ENCODE results near the gene ADNP2.

Gene ADNP2

DNA sequence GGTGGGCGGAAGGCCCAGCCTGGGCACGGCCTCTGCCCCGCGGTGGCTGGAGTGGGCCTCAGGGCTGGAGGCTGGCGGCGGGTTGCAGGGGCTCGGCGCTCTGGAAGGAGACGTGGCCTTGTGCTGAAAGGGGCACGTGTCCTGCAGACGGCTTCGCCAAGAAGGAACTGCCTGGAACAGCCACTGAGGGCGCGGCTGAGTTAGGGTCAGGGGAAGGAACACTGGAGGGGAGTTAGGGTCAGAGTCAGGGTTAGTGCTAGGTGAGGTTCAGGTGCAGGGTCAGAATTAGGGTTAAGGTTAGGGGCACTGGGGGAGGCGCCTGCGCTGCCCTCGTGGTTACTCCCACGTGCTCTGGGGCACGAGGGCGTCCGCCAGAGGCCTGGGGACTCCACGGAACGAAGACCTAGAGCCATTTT, 933 bp upstream of the ADNP2 start:
- no peak for DNase-seq

DNA sequence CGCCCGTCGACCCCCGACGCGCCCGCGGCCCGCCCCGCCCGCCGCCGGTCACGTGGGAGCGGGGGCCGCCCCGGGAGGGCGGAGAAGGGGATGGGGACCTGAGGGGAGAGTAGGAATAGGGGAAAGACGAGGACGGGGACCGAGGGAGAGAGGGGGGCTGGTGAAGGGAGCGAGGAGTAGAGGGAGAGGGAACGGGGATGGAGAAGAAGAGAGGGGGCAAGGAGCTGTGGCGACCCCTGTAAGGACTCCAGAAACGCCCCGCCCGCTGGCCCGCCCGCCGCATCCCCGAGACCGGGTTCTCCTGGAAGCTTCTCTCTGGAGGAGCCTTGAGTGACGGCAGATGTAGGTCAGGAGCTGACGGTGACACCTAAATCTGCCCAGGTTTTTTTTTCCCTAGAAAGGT, 615 bp downstream of the ADNP2 start:
- DNase-seq: peak; percentile 37 to 46

DNA sequence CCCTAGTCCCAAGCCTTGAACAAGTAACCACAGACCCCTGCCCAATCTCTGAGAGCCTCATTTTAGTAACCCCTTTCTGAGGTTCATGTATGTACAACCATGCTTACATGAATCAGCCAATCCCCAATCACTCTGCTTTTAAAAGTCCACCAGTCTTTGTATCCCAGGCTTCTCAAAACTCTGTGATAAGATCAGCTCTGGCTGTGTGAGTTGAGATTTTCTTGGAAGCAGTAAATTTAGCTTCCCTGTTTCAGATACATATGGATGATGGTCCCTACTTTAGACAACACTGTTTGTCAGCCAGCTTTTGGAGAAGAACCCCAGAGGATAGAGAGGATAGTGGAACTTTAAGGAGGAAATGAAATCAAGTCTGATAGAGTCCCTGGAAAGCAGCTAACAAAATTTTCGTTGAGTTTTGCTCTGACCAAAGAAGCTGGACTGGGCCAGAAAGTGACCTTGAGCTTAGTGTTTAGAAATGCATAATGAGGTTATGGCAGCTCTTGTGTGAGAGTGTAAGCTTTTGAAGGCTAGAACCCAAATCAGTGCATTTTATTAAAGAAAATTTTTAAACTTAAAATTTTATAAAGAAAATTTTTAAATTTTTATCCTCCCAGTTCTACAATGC, 3.7 kb downstream of the ADNP2 start:
- no peak for DNase-seq

DNA sequence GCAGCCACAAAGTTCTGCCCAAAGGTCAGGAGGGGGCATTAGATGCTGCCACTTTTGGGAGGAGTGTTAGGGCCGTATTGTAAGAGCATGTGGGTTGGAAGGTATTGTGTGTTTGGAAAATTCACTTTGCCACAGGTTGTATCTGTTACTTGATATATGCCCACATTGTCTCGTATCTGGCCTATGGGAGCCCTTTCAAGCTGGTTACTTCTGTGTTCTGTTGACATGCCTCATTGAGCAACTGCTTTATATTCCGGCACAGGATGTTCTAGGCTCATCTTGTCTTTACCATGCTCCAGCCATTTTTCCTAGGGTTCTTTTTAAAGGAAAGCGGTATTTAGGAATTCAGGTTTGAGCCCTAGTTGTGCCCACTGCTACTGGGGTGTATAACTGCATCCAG, 6.0 kb downstream of the ADNP2 start:
- no peak for DNase-seq

DNA sequence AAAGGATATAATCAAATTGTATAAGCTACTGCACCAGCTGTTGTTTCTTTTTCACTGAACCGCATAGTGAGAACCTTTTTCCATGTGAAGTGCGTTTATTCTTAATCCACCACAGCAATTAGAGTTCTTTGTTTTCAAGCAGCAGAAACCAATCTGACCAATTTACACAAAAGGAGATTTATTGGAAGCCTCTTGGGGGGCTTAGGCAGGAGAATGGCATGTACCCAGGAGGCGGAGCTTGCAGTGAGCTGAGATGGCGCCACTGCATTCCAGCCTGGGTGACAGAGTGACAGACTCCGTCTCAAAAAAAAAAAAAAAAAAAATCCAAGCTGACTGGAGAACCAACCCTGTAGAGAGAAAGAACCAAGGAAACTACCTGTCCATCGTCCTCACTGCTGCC, 10.0 kb downstream of the ADNP2 start:
- DNase-seq: no peak

DNA sequence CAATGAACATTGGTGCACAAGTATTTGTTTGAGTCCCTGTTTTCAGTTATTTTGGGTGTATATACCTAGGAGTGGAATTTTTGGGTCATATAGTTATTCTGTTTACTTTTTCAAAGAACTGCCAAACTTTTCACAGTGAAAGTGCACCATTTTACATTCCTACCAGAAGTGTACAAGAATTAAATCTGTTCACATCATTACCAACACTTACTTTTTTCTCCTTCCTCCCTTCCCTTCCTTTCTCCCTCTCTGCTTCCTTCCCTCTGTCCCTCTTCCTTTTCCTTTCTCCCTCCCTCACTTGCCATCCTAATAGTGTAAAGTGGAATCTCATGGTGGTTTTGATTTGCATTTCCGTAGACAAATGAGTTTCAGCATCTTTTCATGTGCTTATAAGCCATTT, 11.9 kb downstream of the ADNP2 start:
- no peak for DNase-seq

DNA sequence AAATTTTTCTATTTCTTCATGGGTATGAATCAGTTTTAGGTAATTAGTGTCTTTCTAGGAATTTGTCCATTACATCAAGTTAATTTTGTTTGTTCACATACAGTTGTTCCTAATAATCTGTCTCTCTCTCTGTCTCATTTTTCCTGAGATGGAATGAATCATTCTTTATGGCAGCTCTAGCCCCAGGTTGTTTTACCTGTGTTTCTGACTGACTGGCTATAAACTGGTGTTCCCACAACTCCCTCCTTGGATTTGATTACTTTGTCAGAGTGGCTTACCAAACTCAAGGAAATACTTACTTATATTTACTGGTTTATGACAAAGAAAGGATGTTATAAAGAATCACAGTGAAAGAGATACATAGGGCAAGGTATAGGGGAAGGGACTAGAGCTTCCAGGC, 15.1 kb downstream of the ADNP2 start:
- no peak for DNase-seq

DNA sequence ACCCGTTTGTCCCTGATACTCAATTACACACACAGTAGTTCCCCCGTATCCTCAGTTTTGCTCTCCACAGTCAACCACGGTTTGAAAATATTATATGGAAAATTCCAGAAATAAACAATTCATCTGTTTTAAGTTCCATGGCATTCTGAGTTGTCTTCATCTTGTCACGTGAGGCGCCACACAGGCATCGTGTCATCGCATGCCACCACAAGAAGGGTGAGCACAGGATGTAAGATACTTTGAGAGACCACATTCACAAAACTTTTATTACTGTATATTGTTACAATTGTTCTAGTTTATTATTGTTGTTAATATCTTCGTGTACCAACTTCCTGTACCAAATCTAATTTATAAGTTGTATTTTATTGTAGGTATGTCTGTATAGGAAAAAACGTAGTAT, 17.7 kb downstream of the ADNP2 start:
- no peak for DNase-seq

DNA sequence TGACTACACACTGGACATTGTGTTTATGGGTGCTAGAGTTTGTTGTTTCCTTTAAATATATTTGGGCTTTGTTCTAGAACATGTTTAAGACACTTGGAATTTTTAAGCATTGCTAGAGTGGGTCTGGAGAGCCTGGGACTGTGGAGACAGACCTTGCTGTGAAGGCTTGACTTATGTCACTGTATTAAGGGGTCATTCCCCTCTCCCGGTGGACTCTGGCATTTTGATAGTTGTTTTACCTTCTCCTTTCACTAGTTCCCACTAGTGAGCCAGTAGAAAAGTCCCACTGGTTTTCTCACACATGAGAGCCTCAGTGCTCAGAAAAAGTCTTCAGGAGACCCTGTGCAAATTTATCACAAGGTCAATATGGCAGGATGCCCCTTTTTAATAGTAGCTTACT, 18.6 kb downstream of the ADNP2 start:
- DNase-seq: no peak

DNA sequence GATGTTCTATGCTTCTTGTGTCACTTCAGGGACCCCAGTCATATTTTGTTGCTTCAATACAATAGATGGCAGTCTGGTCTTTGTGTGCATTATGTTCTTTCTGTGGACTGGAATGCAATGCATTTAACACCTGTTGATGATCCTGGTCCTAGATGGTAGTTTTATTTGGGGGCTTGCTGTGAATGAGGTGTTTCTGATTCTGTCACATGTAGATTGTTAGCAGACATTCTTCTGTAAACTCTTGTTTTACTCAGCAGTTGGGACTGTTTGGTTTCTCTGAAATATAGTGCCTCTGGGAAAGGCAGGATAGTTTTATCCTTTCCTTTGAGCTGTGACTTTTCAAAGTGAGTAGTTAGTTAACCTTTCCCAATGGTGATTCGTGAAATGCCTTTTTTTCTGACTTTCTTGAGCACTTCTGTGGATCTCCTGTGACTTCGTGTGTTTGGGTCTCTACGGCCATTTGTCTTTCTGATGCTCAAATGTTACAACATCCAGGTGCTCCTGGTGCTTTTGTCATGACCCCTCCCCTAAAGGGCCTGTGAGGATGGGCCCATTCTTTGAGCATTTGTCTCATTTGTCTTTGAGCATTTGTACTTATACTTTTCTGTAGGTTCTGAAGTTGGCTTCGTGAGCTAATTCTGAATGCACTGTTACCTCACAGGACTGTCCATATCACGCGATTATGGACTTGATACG, 20.8 kb downstream of the ADNP2 start:
- DNase-seq: no peak

DNA sequence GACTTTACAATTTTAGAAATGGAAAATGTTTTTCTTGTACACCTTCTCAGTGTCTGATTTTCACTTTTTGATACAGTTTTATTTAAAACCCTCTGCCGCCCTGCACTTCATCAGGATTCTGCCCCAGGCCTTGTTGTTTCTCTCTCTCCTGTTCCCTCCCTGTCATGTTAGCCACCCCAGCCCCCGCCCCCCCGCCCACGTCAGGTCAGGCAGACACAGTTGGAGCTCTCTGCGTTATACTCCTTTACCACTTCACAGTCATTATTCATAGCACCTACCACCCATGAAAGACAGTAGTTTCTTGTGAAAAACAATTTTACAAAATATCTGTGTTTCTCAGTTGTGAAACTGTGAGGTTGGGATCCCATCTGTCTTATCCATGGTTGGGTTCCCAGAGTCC, 21.5 kb downstream of the ADNP2 start:
- DNase-seq: no peak

DNA sequence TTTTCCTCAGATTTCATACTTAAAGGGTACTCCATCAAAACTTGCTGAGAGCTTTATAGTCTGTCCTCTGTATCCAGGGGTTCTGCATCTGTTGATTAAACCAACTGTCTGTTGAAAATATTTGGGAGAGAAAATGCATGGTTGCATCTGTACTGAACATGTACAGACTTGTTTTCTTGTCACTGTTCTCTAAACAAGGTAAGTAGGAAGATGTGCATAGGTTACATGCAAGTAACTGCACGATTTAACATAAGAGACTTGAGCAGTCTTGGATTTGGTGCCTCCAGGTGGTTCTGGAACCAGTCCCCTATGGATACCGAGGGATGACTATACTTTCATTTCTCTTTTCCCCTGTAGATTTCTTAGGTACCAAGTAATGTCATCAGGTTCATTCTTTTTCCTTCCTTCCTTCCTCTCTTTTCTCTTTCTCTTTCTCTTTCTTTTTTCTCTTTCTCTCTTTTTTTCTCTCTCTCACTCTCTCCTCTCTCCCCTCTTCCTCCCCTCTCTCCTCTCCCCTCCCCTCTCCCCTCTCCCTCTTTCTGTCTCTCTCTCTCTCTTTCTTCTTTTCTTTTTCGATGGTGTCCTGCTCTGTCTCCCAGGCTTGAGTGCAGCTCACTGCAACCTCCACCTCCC, 23.2 kb downstream of the ADNP2 start:
- no peak for DNase-seq

DNA sequence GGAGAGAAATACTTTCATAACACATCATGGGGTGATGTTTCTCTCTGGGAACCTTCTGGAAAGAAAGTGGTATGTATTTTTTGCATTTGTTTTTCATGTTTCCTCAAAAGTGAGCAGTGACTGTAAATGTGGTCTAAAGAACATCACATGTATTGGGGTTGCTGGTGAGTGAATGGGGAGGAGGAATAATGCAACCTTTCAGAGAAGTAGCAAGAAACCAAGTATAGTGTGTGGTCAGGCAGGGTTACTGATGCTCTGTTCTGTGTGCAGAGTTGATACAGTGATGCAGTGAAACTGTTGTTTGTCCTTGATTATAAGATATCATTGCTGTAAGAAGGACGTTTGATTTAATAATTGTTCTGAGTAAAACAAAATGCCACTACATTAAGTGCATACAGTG, 24.1 kb downstream of the ADNP2 start:
- no peak for DNase-seq

DNA sequence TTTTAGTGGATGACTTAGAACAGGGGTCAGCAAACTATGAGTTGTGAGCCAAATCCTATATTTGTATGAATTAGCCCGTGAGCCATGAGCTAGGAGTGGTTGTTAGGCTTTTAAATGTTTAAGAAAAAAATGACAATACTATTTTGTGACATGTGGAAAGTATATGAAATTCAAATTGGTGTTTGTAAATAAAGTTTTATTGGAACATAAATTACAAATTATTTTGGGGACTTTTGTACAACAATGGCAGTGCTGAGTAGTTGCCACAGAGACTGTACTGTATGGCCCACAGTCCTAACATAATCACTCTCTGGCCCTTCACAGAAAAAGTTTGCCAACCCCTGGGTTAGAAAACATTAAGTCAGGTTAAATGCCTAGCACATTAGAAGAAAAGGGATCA, 26.1 kb downstream of the ADNP2 start:
- DNase-seq: no peak

DNA sequence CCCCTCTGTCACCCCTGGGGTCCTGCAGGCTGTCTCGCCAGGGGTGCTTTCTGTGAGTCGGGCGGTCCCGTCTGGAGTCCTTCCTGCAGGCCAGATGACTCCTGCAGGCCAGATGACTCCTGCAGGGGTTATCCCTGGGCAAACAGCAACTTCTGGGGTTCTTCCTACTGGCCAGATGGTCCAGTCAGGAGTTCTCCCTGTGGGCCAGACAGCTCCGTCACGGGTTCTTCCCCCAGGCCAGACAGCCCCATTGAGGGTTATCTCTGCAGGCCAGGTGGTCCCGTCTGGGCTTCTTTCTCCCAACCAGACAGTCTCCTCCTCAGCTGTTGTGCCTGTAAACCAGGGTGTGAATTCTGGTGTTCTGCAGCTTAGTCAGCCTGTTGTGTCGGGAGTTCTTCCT, 27.6 kb downstream of the ADNP2 start:
- DNase-seq: no peak

DNA sequence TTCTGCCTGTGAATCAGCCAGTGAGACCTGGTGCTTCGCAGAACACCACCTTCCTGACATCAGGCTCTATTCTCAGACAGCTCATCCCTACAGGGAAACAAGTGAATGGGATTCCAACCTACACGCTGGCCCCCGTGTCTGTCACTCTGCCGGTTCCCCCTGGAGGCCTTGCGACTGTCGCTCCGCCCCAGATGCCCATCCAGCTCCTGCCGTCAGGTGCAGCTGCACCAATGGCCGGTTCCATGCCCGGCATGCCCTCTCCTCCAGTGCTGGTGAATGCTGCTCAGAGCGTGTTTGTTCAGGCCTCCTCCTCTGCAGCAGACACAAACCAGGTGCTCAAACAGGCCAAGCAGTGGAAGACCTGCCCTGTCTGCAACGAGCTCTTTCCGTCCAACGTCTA, 28.1 kb downstream of the ADNP2 start:
- DNase-seq: no peak

DNA sequence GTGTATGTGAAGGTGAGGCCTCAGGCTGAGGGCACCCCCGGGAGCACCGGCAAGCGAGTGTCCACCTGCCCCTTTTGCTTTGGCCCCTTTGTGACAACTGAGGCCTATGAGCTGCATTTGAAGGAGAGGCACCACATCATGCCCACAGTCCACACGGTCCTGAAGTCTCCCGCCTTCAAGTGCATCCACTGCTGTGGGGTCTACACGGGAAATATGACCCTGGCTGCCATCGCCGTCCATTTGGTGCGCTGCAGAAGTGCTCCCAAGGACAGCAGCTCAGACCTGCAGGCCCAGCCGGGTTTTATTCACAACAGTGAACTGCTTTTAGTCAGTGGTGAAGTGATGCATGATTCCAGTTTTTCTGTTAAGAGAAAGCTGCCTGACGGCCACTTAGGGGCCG, 28.9 kb downstream of the ADNP2 start:
- DNase-seq: no peak

DNA sequence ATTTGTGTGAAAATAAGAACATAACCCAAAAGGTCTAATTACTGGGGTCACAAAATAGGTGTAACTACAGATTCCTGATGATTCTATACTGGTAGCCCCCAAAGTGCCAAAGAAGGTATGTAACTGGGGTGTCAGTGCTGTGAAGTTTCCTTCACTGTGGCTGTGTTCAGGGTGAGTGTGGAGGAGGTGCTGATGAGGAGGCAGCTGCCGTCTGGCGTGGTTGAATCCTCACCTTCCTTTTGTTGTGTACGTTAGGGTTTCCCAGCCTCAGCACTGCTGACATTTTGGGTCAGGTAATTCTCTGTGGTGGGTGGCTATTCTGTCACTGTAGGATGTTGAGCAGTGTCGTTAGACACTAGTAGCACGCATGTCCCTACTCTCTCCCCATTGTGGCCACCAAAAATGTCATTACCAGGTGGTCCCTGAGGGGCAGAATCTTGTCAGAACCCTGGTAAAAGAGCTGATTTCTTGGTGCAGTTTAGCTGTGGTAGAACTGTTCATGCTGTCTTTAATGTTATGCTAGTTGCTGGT, 31.5 kb downstream of the ADNP2 start:
- no peak for DNase-seq

DNA sequence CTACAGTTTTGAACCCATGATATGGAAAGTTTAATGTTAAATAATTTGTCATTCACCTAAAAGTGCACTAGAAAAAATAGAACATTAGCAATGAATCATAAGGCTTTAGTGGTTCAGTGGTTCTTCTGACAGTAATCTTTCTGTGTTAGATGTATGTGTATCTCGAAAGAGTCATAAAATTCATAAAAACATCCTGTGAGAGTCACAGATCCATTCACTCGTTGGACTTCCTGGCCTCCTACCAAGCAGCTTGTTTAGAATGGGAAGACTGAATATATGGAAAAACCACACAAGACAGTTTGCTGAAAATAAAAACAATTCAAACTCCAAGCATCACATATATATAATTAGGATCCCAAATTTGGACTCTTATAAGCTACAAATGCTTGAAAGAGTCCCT, 34.8 kb downstream of the ADNP2 start:
- no peak for DNase-seq

DNA sequence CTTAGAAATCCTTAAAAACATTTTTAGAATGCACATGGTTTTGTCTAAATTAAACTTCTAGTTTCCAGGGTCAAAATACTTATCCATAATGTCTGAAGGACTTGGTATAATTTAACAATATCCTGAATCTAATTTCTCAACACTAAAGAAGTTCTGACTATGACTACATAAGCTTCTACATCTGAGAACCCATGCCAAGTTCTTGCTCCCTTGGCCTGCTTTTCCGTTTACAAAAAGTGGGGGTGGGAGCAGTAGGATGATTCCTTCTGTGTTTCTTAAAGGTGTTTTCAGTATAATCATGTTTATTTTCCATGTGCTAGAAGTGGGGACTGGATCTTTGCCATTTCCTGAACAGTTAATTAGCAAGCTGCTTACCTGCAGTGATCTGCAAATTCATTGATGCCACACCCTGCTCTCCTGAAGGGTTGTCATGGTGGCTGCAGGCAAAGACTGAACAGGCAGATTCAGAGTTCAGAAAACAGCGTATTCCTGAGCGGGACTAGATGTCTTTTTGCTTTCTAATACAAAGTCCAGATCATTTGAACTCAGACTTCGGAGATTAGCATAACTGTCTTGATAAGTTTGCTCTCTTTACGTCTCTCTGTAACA, 36.2 kb downstream of the ADNP2 start:
- no peak for DNase-seq

DNA sequence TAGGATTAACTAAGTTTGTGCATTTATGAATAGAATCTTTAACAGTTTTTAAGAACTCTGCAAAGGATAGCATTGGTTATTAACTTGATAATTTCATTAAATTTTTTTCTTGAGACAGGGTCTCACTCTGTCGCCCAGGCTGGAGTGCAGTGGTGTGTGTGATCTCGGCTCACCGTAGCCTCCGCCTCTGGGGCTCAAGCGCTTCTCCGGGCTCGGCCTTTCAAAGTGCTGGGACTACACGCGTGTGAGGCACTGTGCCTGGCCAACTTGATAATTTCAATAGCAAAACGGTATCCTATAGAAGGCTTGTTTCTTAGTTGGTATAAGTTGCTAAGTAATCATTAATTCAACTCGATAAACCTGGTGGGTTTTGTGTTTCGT, 38.0 kb downstream of the ADNP2 start:
- DNase-seq: peak; percentile 16 to 18

DNA sequence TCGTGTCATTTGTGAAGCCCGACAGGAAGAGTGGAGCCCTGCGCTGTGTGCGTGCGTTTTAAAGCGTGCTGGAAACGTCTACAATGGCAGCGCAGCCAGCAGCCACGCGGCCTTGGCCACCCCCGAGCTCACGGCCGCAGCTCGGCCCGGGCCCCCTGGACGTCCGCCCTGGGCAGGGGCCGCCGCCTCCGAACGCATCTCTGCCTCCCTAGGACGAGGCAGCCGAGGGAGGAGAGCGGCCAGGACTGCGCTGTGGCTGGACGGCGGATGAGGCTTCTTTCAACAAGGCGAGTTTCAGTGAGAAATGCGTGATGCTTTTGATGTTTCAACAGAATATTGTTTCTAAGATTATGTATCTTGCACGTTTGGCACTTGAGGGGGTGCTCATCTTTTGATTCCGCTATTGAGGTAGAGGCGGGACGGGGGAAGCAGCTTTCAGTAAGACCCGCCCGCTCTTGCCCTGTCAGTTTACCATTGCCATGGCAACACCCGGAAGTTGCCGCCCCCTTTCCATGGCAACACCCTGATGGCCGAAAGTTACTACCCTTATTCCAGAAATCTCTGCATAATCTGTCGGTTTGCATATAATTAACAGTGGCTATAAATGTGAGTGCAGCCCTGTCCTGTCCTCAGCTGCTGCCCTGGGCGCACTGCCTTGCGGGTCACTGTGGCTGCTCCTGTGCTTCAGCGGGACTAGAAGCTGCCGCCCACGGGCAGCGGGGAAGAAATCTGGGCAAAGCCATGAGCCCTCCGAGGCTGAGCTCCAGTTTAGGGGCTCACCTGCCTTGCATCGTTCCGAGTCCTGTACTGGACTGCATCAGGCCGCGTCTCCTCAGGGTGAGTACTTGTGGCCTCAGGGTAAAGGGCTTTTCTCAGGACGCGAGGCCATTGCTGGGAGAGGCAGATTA, 38.6 kb downstream of the ADNP2 start:
- DNase-seq: peak; percentile 86 to 89

Data from activated CD4-positive, alpha-beta T cell treated with anti-CD3 and anti-CD28 coated beads, Interleukin-2, amount 50 U/mL, for 48 hours (primary cell).